Stimulated activated naive B cell treated with anti-CD40 and anti-IgM and Interleukin-4, amounts not matched to agents 10 μg/mL and 1 μg/mL and 100 μg/mL, for 72 hours (primary cell): Measurements from ENCODE around the gene GMPPA.

Experiments
- ATAC-seq, 2 donors: fragments of 150-1000 bp; cut with Tn5 transposase; replicated peaks; 2 replicates each; pipeline ENCODE4 v1.10.0; 2021; ENCODE audit warnings: moderate library complexity in 1 of 2
- DNase-seq: peaks from one replicate; pipeline ENCODE4 v3.0.0; 2021
- H3K27ac Mint-ChIP-seq: one replicate; pipeline ENCODE4 v1.8.0; 2022; ENCODE audit warnings: mild to moderate bottlenecking, mixed read lengths
- H3K27me3 Mint-ChIP-seq, 2 donors: one replicate each; pipeline ENCODE4 v1.8.0; 2022; ENCODE audit warnings: mixed read lengths in 2 of 2
- H3K36me3 Mint-ChIP-seq, 2 donors: one replicate each; pipeline ENCODE4 v1.8.0; 2022; ENCODE audit warnings: mixed read lengths in 2 of 2, mild to moderate bottlenecking in 1 of 2
- H3K4me1 Mint-ChIP-seq, 2 donors: one replicate each; pipeline ENCODE4 v1.8.0; 2022; ENCODE audit warnings: mixed read lengths in 2 of 2, mild to moderate bottlenecking in 1 of 2
- H3K4me3 Mint-ChIP-seq, 2 donors: one replicate each; pipeline ENCODE4 v1.8.0; 2022; ENCODE audit warnings: mild to moderate bottlenecking in 2 of 2, mixed read lengths in 2 of 2, moderate library complexity in 1 of 2
- H3K9me3 Mint-ChIP-seq, 2 donors: one replicate each; pipeline ENCODE4 v1.8.0; 2022; ENCODE audit warnings: mixed read lengths in 2 of 2, mild to moderate bottlenecking in 1 of 2

Gene GMPPA

DNA sequence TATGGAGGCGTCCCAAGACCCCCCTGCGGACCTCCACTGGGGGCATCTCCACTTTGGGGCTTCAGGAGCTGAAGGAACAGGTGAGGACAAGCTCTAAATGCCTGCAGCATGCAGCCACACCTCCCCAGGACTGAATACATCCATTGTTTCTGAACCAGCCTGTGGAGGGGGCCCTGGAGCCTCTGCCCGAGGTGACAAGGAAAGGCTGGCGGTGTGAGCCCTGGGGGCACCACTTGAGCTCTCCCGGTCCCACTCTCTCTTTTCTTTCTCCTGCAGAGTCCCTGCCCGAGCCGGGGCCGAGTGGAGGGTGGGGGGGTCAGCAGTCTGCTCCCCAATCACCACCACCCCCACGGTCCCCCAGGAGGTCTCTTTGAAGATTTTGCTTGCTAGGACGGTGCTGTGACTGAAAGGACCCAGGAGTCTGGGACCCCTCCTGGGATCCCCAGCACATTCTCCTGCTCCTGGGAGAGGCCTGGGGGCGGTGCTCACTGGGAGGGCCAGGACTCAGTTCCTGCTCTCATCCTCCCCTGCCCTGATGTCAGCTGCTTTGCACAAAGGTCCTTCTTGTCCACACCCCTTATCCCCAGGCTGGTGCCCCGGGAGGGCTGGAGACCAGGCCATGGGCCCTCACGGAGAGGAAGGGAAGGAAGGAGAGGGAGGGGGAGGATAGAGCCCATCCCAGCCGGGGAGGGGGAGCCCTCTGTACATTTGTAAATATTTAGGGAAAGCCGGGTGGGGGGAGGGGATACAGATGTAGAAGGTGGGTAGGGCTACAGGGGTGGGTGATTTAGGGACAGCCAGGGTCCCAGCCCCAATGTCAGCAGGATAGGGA is 39.2 kb downstream of the GMPPA start:
- Mint-ChIP-seq H3K4me1 (peaks cover 7 to 17% of the 10 kb centered on the region in 2 donors), H3K36me3 (peaks cover 24 to 36% of the 10 kb centered on the region in 2 donors), H3K4me3 (no peak overlapping the region), H3K9me3 (no peaks in the 10 kb centered on the region), H3K27me3 (peaks cover 51 to 86% of the 10 kb centered on the region in 2 donors), H3K27ac (no peak overlapping the region)
- no peak for DNase-seq
- ATAC-seq: no peak

DNA sequence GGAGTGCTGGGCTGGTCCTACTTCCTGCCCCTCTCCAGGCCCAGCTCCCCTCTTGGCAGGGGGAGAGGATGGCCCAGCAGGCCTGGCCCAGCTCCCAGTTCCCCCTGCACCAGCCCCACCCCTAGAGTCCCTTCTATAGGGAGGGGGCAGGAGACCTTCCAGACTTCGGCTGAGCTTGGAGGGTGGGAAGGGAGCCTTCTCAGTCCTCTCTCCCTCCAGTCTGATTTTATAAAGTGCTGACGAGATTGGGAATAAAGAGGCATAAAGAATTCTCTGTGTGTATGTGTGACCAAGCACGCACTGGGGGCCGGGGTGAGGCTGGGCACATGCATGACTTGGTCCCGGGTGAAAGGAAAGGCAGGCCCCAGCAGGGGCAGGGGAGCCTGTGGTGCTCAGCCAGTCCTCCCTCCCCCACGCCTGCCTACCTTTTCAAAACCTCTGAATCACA is 39.8 kb downstream of the GMPPA start:
- peaks cover 24 to 36% of the 10 kb centered on the region in 2 donors for H3K36me3 Mint-ChIP-seq
- H3K4me3 Mint-ChIP-seq: no peak overlapping the region
- ATAC-seq (no peak), DNase-seq (no peak)
- H3K9me3 Mint-ChIP-seq: no peaks in the 10 kb centered on the region
- H3K27ac Mint-ChIP-seq: no peak overlapping the region
- H3K4me1 Mint-ChIP-seq: peaks cover 7 to 19% of the 10 kb centered on the region in 2 donors
- H3K27me3 Mint-ChIP-seq: peaks cover 47 to 80% of the 10 kb centered on the region in 2 donors

DNA sequence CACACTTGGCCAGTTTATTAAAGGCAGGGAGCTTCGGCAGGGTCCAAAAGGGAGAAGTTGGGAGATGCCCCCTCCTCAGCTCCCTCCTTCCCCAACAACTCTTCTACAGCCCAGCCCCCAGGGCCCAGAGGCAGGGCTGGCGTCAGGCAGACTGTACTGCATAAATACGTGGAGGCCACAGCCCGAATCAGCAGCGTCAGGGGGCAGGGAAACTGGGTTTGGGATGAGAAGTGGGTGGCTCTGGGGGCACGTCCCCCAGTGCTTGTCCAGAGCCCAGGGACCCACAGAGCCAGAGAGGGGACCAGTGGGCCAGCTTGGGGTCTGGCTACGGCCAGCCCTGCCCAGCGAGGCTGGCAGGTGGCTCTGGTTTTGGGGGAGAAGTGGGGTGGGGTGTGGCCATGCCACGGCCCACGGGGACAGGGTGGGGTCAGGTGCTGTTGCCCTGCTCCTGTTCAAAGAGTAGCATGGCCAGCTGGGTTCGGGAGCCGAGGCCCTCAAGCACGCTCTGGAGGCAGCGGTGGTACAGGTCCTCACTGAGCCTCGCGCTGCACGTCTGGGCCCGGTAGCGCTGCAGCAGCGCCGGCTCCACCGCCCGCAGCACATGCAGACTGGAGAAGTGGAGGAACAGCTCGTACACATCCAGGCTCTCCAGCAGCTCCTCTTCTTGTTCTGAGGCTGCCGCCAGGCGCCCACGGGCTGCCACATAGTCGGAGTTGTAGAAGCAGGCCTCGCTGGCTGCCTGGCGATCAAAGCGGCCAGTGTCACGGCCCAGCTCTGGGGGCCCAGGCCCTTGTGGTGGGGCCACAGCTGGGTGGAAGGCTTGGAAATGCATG is 40.5 kb downstream of the GMPPA start:
- Mint-ChIP-seq H3K4me1 (peaks cover 7 to 20% of the 10 kb centered on the region in 2 donors), H3K27ac (no peak overlapping the region), H3K36me3 (peaks cover 24 to 36% of the 10 kb centered on the region in 2 donors), H3K27me3 (peaks cover 46 to 80% of the 10 kb centered on the region in 2 donors), H3K4me3 (no peak overlapping the region), H3K9me3 (no peaks in the 10 kb centered on the region)
- DNase-seq: no peak
- ATAC-seq: no peak

DNA sequence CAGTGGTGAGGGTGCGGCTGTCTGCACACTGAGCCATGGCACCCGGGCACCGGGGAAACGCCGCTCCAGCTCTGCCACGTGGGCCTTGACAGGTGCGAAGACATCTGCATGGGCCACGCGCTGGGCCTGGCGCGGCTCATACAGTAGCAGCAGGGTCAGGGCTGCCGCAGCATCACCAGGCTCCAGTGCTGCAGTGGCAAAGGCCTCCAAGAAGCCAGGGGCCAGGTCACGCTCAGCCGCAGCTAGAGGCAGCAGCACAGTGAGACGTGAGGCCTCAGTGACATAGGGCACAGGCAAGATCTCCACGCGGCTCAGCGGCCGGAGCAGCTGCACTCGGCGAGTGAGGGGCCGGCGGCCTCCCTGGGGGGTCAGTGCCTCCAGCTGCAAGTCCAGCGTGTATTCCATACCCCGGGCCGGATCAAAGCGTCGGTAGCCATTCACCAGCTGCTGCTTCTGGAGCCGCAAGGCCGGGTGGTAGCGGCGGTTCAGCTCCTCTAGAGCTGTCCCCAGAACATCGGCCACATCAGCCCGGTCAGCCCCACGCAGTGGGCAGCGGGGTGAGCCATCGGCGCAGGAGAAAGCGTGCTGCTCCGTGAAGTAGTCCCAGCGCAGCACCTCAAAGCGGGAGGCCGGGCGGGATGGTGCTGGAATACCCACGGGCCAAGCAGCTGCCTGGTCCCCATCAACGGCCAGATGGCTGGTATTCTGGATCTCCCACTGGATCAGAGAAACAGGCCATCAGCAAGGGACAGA is 41.4 kb downstream of the GMPPA start:
- DNase-seq: no peak
- H3K27me3 Mint-ChIP-seq: peaks cover 54 to 88% of the 10 kb centered on the region in 2 donors
- ATAC-seq: no peak
- peaks cover 14 to 29% of the 10 kb centered on the region in 2 donors for H3K4me1 Mint-ChIP-seq
- H3K27ac Mint-ChIP-seq: no peak overlapping the region
- no peak overlapping the region for H3K4me3 Mint-ChIP-seq
- H3K9me3 Mint-ChIP-seq: no peaks in the 10 kb centered on the region
- H3K36me3 Mint-ChIP-seq: peaks cover 24 to 36% of the 10 kb centered on the region in 2 donors

DNA sequence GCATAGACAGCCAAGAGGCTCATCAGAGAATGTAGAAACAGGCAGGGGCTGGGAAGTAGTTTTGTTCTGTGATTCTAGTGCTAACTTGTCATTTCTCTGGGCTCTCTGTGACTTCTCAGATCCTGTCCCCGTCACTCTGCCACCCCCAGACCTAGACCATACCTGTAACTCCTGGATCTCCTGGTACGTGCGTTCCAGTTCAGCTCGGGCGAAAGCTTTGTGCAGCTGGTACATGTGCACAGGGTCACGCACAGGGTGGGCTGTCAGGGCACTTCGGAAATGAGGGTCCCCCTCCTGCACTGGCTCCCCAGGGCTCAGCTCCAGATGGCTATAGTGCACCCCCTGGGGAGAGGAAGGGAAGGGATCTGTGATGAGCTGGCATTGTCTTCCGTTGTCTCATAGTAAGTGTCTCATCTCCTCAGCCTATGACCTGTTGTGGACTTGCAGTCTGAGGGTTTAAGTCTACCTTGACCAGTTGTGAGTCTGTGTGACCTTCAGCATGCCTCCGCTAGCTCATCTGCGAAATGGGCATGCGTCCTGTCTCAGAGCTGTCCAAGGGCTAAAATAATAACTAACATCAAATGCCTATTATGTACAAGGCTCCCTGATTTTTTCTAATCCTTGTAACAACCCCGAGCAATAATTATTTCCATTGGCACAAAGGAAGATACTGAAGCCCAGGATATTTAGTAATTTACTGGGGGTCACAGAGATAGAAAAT is 42.3 kb downstream of the GMPPA start:
- ATAC-seq (no peak), DNase-seq (no peak)
- H3K27ac Mint-ChIP-seq: peak overlapping the region; percentile 3
- peaks cover 14 to 29% of the 10 kb centered on the region in 2 donors for H3K4me1 Mint-ChIP-seq
- H3K9me3 Mint-ChIP-seq: no peaks in the 10 kb centered on the region
- H3K36me3 Mint-ChIP-seq: peaks cover 24 to 36% of the 10 kb centered on the region in 2 donors
- peaks cover 49 to 88% of the 10 kb centered on the region in 2 donors for H3K27me3 Mint-ChIP-seq
- H3K4me3 Mint-ChIP-seq: no peak overlapping the region

DNA sequence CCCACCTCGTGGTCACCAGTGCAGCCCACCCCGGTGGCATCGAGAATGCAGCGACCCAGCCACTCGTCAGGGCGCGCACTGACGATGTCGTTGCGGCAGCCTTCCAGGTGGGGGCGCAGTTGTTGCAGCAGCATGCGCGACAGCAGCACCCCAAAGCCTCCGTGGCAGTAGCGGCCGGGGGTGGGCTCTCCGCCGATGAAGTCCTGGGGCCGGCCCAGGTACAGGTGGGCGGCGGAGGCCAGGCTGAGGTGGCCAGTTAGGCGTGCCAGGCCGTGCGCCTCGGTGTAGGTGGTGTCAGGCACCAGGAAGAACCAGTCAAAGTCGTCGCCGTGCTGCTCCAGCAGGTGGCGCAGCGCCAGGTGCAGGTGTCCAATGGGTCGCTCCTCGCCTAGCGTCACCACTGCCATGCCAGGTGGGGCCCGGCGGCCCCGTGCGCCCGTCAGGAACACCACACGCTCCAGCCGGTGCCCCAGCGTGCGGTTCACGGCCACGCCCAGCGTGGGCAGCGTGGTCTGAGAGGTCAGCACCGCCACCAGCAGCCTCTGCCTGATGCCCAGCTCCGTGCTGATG is 43.0 kb downstream of the GMPPA start:
- peak; percentile 65 to 72 for ATAC-seq
- no peaks in the 10 kb centered on the region for H3K9me3 Mint-ChIP-seq
- H3K4me1 Mint-ChIP-seq: peaks cover 14 to 29% of the 10 kb centered on the region in 2 donors
- H3K4me3 Mint-ChIP-seq: peak overlapping the region; percentile 29 to 64
- H3K36me3 Mint-ChIP-seq: peaks cover 24 to 36% of the 10 kb centered on the region in 2 donors
- peaks cover 50 to 88% of the 10 kb centered on the region in 2 donors for H3K27me3 Mint-ChIP-seq
- no peak overlapping the region for H3K27ac Mint-ChIP-seq
- DNase-seq: peak; percentile 82

DNA sequence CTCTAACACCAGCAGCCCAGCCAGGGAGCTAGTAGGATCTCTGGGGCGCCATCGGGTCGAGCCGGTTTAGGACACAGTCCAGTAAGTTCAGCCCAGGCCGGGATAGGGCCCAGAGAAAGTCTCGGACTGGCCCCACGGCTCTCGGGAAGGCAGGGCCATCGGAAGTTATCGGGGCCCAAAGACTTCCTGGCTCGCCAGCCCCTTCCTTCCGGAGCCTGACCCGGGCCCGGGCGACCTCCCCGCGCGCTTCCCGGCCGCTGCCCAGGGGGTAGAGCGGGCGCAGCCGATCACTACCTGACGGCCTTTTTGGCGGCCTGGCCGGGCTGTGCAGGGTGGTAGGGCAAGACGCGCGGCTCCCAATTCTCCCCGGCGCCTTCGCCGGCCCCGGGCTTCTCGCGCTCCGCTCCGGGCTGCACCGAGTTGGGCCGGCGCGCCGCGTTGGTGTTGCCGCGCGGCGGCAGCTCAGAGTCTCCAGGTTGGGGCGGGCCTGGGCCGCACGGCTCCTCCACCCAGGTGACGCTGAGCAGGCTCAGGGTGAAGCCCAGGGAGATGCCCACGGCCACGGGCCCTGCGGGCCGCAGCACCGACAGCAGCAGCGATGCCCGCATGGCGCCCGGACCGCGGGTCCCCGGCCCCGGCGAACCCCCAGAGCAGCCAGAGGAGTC is 44.4 kb downstream of the GMPPA start:
- H3K27me3 Mint-ChIP-seq: peaks cover 55 to 86% of the 10 kb centered on the region in 2 donors
- H3K4me3 Mint-ChIP-seq: peak overlapping the region; percentile 83 to 84
- peak; percentile 12 for DNase-seq
- peaks cover 21 to 34% of the 10 kb centered on the region in 2 donors for H3K36me3 Mint-ChIP-seq
- H3K9me3 Mint-ChIP-seq: no peaks in the 10 kb centered on the region
- peaks cover 14 to 29% of the 10 kb centered on the region in 2 donors for H3K4me1 Mint-ChIP-seq
- H3K27ac Mint-ChIP-seq: no peak overlapping the region
- peak; percentile 58 to 59 for ATAC-seq

DNA sequence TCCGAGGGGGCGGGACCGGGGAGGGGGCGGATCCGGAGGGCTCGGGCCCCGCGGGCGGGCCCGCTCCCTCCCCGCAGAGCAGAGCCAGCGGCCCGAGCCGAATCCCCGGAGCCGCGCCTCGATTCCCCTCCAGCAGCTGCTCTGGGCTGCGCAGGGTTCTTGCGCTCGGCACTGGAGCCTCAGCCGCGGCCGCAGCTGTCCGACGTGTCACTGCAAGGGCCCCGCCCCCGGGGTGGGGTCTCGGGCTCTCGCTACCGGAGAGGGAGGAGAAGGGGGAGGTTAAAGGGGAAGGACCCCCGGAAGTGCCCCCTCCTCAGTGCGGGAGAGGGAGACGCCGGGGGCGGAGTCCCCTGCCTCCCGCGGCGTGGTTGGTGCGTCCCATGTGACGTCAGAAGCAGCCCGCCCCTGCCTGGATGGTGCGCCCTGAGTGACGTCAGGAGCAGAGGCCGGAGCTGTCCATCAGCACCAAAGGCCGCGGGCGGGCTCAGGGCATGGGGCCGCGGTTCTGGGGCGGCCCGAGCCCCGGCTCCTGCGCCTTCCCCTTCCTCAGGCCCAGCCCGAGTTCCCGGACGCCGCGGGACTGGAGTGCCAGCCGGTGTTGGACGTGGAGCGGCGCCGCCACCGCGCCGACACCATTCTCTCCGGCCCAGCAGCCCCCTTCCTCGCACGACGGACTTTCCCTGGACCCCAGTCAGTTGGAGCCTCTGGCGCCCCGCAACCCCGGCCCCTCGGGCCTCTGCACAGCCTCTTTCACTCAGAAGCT is 45.1 kb downstream of the GMPPA start, which contains the start of the genes CHPF and TMEM198:
CHPF (minus strand) TSS at position 214 of the 763 bp plus-strand sequence. CDS start 271 bp downstream, outside the sequence.
TMEM198 (plus strand) TSS at position 433 of the 763 bp plus-strand sequence. CDS start 700 bp downstream, outside the sequence.
- ATAC-seq (peak; percentile 79 to 81), DNase-seq (peak; percentile 92)
- peaks cover 14 to 29% of the 10 kb centered on the region in 2 donors for H3K4me1 Mint-ChIP-seq
- H3K9me3 Mint-ChIP-seq: no peaks in the 10 kb centered on the region
- H3K36me3 Mint-ChIP-seq: peaks cover 17 to 29% of the 10 kb centered on the region in 2 donors
- H3K27ac Mint-ChIP-seq: peak within 1 kb of the TSS; percentile 90
- peak within 1 kb of the TSS; percentile 83 to 84 for H3K4me3 Mint-ChIP-seq
- H3K27me3 Mint-ChIP-seq: peaks cover 58 to 87% of the 10 kb centered on the region in 2 donors

DNA sequence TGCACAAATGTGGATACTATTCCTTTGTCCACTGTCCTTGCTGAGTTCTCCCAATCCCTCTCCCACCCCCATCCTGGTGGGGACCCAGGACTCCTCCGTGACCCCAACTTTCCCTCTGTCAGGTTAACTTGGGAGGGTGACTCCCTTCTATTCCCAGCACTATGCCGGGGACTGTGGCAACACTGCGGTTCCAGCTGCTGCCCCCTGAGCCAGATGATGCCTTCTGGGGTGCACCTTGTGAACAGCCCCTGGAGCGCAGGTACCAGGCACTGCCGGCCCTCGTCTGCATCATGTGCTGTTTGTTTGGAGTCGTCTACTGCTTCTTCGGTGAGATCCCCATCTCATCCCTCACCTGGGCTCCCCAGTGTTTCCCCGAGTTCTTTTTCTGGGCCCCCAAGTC is 45.9 kb downstream of the GMPPA start:
- no peaks in the 10 kb centered on the region for H3K9me3 Mint-ChIP-seq
- ATAC-seq (no peak), DNase-seq (no peak)
- H3K27me3 Mint-ChIP-seq: peaks cover 58 to 87% of the 10 kb centered on the region in 2 donors
- H3K36me3 Mint-ChIP-seq: peaks cover 9 to 21% of the 10 kb centered on the region in 2 donors
- peaks cover 14 to 29% of the 10 kb centered on the region in 2 donors for H3K4me1 Mint-ChIP-seq
- H3K4me3 Mint-ChIP-seq: peak overlapping the region; percentile 83 to 84
- peak overlapping the region; percentile 90 for H3K27ac Mint-ChIP-seq

DNA sequence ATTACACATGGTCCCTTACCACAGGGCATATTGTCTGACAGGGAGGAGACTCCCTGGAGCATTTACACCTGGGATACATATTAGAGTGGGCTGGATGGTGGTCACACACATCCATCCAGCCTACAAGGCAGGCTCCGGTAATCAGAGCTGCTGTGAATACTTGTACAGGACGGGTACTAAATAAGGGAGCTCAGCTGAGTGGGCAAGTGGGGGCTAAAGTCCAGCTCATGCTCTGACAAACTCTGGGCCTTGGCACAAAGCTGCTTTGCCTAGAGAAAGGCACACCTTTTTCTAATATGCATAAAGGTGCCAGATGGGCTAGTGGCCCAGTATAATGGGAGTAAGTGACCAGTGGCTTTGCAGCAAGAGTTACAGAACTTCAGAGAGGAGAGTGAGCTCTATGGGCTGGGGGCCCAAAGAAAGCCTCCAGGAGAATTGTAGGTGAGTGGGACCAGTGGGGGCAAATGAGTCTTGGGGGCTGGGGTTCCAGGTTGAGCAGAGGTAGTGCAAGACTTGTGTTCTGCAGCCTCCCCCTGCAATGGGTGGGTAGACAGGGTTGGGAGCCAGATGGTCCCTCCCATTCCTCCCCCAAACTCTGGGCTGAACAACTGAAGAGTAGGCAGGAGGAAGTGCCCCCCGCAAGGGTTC is 46.7 kb downstream of the GMPPA start:
- Mint-ChIP-seq H3K27ac (no peak overlapping the region), H3K27me3 (peaks cover 56 to 87% of the 10 kb centered on the region in 2 donors)

DNA sequence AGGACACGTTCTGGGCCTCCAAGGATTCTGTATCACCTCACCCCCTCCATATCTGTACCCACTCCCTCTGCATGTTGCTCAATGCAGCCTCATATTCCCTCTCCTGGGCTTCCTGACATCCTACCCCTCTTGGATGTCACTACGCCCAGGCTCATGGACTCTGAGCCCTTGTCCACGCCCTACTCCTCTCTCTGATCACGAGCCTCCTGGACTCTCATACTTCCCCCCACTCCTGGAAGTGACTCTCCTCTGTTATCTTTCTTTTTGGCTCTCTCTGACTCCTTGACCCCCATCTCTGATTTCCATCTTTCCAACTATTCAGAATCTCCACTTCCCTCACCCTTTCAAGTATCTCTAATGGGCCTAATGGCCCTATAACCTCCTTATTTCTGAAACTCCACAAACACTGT is 47.3 kb downstream of the GMPPA start:
- Mint-ChIP-seq H3K9me3 (no peaks in the 10 kb centered on the region), H3K4me3 (no peak overlapping the region), H3K4me1 (peaks cover 16 to 29% of the 10 kb centered on the region in 2 donors), H3K27me3 (peaks cover 56 to 87% of the 10 kb centered on the region in 2 donors), H3K27ac (no peak overlapping the region), H3K36me3 (peaks cover 5 to 12% of the 10 kb centered on the region in 2 donors)
- ATAC-seq: no peak
- DNase-seq: no peak

More for the DNA sequence above, 46.7 kb downstream of the GMPPA start:
- peaks cover 8 to 13% of the 10 kb centered on the region in 2 donors for H3K36me3 Mint-ChIP-seq
- no peak for DNase-seq
- no peaks in the 10 kb centered on the region for H3K9me3 Mint-ChIP-seq
- ATAC-seq: no peak
- H3K4me3 Mint-ChIP-seq: no peak overlapping the region
- H3K4me1 Mint-ChIP-seq: peaks cover 14 to 29% of the 10 kb centered on the region in 2 donors
